CD4-positive, alpha-beta T cell treated with Interleukin-6 at 100 ng/mL for 8 hours (primary cell): Measurements from ENCODE around the gene SCAP.

Experiments
- DNase-seq: peaks from one replicate; pipeline ENCODE4 v3.0.0-alpha.2; 2020; ENCODE audit warnings: mixed read lengths, low spot score

The SCAP gene

DNA sequence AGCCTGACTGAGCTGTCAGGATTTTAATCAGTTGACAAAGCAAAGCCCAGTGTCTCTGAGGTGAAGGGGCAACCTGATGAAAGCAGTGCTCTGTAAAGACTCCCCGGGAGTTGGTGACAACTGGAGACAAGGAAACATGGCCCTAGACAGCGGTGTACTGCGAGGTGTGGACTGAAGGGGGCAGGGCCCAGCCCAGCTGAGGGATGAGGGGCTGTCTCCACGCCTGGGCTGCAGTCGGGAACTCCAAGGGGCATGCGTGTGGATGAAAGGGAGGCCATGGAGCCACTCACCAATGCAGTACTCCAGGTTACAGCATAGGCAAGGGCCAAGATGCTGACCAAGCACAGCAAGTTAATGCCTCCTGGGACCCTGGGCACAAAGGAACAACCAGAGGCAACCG lies 45.1 kb downstream of the SCAP start:
- no peak for DNase-seq

DNA sequence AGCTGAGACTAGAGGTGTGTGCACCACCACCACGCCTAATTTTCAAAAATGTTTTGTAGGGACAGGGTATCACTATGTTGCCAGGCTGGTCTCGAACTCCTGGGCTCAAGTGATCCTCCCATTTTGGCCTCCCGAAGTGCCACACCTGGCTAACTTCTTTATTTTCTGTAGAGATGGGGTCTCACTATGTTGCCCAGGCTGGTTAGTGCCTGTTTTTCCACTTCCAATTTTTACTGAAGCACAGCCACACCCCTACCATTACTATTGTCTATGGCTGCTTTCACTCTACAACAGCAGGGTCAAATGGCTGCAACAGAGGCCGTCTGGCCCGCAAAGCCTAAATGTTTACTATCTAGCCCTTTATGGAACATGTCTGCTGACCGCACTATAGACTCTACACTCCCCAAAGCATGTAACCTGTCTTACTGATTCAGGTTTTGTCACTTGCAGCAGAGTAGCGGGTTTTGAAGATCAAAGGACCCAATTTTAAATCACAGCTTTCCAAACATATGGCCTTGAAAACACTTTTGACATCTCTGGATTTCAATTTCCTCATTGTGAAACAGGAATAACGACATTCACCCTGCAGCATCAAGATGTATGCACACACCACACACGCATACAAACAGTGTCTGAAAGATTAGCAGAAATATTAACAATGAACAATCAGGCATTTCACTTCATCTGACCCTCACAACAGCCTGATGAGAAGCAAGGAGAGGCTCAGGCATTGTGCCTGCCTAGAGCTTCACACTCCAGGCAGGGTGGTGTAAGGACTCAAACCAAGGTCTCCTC lies 46.1 kb downstream of the SCAP start:
- no peak for DNase-seq

DNA sequence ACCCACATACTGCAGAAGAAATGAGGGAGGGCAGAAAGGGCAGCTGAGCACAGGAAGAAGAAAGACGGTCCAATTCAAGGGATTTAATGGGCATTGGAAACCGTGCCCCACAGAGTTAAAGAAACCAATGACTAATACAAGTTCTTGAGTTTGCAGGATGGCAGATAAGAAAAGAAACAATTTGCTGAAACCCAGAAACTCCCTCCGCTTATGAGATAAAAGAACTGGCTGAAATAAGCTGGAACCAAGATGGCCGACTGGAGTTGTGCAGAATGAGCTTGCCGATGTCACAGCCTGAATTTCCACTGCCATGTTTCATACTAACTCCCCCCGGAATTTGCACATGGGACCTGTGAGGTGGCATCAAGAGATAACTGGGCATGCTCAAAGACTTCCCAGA lies 47.1 kb downstream of the SCAP start:
- no peak for DNase-seq

DNA sequence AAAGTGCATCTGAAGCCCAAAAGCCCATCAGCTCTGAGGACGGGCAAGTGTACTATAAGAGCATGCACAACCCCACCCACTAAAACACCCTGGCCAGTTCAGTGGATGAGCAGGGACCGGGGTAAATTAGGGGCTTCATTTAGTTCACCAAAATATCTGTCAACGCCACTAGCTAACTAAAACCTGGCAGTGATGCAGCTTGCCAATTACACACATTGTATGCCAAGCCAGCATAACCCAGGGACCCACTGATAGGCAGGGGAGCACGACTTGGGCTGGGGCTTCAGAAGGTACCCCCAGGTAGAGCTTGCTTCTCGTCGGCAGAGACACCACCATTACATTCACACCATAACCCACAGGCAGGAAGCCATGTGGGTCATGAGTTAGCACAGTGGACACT lies 47.9 kb downstream of the SCAP start:
- DNase-seq = no peak

DNA sequence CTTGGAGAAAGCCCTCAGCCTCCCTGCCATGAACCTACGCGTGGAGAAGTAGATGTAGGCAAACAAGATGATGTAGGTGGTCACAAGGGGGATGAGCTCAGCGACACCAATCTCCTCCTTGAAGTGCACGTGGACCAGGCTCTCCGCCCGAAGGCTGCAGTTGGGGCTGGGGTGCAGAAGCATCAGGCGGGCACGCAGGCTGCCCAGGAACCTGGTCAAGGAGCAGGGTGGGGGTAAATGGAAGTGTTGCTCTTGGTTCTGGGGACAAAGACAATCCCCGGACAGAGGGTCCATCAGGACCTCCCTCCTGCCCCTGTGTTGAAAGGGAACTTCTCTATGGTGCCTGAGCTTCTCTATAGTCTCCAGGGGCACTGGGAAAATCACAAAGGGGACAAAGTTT lies 49.8 kb downstream of the SCAP start:
- no peak for DNase-seq

DNA sequence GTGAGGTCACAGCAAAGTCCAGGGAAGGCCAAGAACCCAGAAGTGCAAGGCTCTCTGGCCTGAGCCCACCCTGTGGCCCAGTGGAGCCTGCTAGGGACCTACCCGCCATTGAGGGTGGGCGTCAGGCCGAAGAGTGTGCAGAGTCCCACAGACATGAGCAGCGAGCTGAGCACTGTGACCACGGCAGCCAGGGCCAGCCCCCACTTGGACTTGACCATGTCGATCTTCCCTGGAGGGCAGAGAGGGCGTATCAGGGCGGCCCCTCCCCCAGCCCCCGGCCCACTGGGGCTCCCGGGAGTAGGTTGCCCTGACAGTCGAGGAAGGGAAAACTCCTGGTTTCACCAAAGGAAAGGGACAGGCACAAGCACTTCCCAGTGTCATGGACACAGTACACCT lies 50.4 kb downstream of the SCAP start:
- no peak for DNase-seq

DNA sequence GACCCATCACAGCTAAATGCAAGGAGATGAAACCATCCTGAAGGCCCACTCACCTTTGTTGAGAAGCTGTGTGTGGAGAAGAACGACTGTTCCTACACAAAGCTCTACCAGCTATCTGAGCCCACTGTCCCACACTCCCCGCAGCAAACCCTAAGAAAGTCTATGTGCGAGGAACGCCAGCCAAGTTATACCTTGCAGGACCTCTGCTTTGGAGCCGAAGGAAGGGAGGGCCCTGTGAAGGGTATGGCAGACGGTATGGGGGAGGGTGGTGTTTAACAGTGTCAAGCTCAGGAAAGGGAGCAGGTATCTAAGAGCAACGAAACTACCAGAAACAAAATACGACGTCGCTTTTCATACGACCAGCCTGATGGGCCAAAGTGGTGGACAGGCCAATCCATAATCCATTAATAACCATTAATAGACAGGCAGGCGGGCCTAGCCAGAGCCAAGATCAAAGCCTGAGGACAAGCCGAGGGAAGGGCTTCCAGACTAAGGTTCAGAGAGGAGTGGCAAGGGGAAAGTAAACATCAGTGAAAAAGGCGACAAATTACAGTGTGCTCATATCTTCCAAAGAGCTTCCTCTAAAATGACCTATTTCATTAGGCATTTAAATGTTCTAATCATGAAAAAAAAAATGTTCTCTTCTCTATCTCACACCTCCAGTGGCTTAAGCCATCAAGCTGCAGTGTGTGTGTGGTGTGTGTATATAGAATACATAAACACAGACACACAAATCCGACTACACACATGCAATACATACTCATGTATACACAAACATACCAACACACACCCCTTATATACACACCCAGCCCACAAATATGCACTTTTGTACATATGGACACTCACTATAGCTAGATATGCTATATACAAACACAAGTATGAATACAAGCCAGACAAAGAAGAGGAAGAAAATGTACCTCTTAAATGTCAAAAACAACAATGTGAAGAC lies 51.0 kb downstream of the SCAP start:
- DNase-seq = no peak

DNA sequence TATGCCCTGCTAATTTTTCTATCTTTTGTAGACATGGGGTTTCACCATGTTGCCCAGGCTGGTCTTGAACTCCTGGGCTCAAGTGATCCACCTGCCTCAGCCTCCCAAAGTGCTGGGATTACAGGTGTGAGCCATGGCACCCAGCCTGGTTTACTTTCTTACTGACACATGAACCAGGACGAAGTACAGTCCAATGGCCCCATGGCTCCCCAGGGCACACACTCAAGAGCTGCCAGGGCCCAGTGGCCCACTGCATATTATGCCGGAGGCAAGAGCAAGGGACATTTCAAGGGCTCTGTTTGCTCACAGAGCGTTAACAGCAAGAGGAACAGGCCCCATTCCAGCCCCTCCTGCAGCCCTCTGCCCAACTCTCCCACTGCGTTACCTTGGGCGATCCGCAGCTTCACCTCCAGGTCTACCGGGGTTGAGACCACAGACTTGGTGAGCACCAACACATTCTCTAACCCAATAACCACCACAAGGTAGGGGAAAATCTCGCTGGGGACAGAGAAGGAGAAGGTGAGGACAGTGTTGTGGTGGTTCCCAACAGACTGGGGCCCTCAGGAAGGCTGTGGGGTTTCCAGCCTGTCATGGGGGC lies 52.1 kb downstream of the SCAP start:
- no peak for DNase-seq

DNA sequence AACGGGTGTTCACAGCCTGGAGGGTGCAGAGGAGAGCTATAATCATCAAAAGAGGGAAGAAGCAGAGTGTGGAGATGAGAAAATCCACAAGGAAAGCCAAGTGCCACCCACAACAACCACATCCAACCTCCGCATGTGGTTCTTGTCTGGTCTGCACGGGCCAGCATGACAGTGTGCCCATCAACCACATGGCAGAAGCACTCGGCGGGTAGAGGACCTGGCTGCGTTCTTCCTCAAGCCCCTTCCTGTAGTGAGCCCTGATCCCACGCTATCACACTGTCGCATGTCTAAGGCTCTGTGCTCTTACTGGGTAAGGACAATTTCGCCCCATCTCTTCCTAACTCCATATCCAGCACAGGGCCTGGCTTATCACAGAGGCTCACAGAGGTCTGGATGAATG lies 53.0 kb downstream of the SCAP start:
- no peak for DNase-seq

DNA sequence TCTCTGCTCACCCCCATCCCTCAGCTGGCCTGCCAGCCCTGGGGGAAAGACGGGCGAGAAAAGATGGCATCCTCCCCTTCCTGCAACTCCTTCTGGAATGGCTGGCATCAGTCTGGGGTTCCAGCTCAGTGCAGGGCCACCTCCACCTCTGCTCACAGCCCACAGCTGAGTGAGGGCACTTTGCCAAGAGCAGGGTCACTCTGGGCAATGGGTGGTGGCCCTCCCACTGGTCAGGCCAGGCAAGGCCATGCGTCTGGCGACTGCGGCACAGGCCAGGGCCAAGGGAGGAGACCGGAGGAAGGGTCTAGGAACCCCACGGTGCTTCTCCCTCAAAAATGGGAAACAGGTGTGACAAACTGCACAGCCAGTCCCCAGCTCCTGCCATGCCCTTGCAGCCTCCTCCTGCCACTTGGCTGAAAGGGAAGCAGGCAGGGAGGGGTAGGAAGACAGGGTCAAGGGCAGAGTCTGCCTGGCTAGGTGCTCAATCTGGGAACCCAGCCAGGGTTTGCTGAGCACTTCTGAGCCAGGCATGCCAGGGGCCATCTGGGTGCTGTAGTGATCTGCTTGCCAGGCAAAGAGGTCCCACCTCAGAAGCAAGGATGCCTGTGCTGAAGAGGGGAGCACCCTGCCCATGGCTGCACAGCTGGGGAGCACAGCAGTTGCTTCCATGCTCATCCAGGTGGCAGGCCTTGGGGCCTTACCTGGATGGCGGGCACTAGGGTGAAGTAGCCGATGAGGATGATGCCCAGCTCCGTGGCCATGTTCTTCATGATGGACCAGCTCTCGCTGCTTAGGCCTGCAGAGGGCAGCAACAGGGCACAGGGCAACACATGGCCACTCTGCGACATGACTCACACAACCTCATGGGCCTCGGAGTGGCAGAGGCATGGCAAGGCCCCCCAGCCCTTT lies 53.7 kb downstream of the SCAP start:
- no peak for DNase-seq

DNA sequence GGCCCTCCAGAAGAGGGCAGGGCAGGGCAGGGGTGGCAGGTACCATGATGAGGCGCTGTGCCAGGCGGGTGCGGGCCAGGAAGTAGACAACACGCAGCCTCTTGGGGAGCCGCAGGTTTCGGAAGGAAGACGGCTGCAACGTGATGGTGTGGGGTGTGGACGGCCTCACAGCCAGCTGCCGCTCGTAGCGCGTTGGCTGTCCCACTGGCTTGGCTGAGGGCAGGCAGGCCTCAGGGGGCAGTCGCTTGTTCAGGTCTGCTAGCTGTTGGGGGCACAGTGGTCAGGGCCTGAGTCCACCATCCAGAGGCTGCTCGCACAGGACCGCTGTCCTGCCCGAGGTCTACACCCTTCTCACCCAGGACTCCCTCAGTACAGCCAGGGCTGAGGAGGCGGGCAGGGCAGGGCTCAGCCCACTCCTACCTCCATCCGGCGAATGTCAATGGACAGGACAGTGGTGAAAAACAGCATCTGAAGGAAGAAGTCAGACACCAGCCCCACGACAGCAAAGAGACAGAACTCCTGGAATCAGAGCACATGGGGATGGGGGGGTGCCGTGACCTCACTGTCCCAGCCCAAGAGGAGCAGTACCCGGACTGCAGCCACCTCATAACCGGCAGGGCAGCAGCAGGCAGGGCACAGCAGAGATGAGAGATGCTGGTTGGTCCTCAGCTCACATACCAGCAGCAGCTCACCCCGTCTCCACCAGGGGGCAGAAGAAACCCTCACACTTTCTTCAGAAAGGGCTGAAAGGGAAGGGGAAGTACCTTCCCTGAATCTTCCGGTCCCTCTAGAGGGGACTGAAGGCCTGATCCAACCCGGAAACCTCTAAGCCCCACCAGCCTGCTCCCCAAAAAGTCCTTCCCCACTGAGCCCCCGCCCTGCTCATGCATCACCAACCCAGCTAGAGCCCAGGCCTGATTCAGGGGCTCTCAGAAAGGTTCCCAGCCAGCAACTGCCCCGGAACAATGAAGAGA lies 54.9 kb downstream of the SCAP start:
- peak; percentile 87 for DNase-seq

DNA sequence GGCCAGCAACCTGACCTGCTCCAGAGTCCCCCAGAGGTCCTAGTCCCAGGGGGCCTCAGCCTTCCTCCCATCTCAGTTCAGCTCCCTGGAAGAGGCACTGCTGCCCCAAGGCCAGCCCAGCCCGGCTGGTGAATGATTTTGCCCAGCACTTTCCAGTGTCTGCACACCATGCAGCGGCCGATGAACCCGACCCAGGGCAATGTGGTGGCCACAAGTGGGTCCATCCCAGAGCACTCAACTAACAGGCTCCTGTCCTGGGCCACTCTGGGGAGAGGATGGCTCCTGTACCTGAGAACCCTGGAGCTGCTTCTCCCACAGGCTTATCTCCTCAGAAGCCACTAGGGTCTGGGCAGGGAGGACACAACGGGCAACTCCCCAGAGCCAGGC lies 55.7 kb downstream of the SCAP start:
- DNase-seq = no peak

DNA sequence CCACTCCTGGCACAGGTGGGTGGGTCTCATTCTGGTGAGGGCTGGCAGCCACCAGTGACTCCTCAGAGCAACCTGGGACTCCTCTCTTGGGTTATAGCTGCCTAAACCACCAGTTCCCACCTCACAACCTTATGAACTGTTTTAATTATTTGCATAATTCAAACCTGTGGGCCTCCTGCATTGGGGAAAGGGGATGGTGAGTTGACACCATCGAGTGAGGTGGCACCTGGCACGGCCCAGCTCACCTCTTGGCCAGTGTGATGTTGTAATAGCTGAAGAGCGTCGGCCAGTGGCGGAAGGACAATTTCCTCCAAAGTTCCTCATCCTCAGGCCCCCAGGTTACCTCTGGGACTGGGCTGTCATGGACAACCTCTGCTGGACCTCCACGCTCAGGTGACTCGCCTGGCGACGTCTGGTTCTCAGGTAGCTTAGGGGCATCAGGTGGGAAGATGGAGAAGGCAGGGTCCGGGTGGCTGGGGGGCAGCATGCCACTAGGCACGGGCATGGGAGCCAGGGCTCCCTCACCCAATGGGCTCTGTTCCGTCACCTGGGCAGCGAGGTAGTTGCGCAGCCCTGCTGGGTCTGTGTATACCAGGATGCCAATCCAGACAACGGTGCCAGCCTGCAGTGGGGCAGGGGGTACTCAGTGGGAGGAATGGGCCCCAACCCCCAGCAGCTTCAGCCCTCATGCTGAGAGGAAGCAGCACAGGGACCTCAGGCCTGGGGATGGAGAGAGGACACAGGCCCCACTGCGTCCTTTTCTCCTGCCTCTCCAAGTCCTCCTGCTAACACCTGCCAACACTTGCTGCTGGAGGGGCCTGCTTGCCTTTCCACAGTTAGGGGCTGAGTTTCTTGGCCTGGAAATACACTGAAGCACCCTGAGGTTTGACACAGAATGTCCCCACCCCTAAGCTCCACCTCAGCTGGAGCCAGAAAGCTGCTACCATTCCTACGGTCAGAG lies 56.4 kb downstream of the SCAP start:
- no peak for DNase-seq

DNA sequence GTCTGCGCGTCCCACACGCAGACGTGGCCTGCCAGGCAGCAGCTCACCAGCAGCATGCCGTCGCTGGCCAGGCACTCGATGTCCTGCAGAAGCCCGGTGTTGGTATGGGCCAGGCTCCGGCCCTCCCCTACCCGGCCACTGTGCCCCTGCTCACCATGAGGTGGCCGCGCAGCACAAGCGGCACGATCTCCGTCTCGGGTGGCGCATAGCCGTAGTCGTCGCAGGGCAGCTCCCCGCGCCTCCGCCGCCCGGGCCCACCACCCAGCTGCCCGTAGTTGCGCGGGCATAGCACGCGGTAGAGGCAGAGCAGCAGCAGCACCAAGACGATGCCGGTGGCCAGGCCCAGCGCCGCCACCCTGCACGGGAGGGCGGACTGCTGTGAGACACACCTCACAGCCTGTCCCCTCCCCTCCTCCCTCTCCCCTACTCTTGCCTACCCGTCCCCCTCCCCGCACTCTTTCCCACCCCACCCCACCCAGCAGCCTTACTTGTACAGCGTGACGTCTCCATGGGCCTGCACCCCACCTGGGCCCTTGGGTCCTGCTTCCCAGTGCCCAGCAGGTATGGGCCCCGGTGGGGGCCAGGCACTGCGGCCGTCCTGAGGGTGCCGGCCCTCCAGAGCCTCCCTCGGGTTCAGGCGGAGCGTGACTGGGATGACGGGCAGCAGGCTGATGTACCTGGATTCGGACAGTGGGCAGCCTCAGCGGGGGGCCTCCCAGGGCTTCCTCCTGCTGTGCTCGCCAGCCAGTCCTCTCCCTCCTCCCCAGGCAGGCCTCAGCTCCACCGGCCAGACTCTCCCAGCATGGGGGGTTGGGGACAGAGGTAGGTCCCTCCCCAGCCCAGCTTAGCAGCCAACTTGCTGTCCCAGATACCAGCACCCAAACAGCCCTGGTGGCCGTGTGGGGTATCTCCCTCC lies 57.3 kb downstream of the SCAP start:
- no peak for DNase-seq

DNA sequence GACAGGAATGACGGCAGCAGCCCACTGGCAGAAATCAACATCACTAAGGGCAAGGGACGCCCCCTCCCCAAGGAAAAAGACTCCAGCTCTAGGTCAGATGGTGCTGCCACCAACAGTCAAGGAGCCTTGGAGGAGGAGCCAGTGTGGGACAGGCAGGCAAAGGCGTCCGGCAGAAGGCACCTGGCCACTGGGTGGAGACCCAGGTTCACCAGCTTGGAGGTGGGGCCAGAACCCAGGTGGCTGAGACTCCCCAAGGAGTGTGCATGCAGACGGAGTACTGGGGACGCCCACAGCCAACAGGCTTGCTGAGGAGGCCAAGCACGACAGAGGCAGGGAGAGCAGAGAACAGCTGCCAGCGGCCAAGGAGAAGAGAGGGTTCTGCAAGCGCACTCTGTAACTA lies 59.7 kb downstream of the SCAP start:
- DNase-seq = no peak

DNA sequence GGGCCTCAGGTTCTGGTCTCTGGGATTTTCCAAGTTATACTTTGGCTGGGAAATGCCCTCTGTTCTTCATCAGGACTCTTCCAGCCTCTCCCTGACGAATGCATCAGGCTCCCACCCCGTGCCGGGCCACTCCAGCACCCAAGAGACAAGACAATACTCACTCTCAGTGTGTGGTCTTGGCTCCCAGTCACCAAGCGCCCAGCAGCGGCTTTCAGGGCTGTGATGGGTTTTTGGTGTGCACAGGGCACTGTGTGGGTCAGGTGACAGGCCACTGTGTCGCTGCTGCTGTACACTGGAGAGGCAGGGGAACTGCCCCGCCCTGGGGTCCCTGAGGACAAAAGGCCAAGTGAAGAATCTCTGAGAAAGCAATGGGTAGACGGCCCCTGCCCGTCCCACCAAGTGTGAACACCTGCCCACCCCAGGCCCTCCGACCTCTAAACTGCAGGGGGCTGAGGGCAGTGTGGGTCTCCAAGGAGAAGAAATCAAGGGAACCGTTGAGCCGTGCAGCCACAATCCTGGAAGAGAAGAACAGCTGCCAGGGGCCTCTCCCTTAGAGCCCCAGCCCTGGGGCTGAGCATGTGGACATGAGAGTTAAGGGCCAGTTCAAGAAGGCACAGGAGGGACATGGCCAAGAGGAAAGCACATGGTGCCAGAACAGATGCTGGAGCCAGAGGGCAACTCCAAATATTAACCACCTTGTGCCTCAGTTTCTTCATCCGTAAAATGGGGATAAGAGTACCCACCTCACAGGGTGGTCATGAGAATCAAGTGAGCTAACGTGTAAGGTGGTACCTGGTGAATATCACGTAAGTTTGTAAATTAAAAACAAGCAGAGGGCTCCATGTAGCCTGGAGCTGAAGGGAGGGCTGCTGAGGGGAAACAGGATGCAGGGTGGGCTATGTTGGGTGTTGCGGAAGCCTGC lies 60.8 kb downstream of the SCAP start:
- no peak for DNase-seq

DNA sequence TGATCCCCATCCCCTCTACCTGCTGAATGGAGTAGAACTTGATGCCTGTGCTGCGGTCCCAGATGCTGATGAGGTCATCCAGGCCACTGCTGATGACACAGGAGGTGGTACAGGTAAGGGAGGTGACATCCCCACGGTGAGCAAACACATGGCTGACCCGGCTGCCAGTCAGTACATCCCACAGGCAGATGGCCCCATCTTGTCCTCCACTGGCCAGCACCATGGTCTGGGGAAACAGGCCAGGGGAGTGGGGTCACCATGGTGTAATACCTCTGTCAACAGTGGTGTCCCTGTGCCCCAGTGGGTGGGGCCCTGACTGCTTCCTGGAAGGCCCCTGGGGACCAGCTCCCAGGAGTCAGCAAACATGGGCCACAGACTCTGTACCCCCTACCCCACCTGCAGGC lies 61.6 kb downstream of the SCAP start:
- DNase-seq = no peak
